Endodermal cell (in vitro differentiated cells): ENCODE measurements around the gene KCNH6. TPM values are rescaled to one million over a fixed set of nuclear protein-coding genes. Genes with fewer than 3 reads are reported as not detected.

Source experiments
- DNase-seq: peaks from one replicate; pipeline ENCODE4 v3.0.0-alpha.2; 2017
- H3K27ac ChIP-seq: 2 replicates; pipeline ENCODE4 v1.5.1; 2013; ENCODE audit warnings: mild to moderate bottlenecking, low read depth, low read length, moderate library complexity
- H3K27me3 ChIP-seq: 2 replicates; pipeline ENCODE4 v1.6.1; 2013; ENCODE audit warnings: mild to moderate bottlenecking, low read length, moderate library complexity; ENCODE audit not compliant: insufficient read depth, control insufficient read depth, poor library complexity, severe bottlenecking
- H3K36me3 ChIP-seq: 2 replicates; pipeline ENCODE4 v1.7.0; 2013; ENCODE audit warnings: mild to moderate bottlenecking, low read length, moderate library complexity; ENCODE audit not compliant: control insufficient read depth, insufficient read depth
- H3K4me1 ChIP-seq: one replicate; pipeline ENCODE4 v1.7.0; 2013; ENCODE audit warnings: low read length; ENCODE audit not compliant: control insufficient read depth, insufficient read depth
- H3K4me3 ChIP-seq: 2 replicates; pipeline ENCODE4 v1.5.1; 2013; ENCODE audit warnings: mild to moderate bottlenecking, low read length, moderate library complexity
- H3K9ac ChIP-seq: 2 replicates; pipeline ENCODE4 v1.6.1; 2013; ENCODE audit warnings: mild to moderate bottlenecking, low read length, moderate library complexity; ENCODE audit not compliant: poor library complexity, severe bottlenecking; ENCODE audit errors: extremely low read depth
- H3K9me3 ChIP-seq: 2 replicates; pipeline ENCODE4 v1.6.1; 2013; ENCODE audit warnings: mild to moderate bottlenecking, low read length, moderate library complexity; ENCODE audit not compliant: control insufficient read depth
- H3K27ac Mint-ChIP-seq: 2 replicates; pipeline ENCODE4 v1.8.0; 2020; ENCODE audit warnings: mixed read lengths
- H3K27me3 Mint-ChIP-seq: 2 replicates; pipeline ENCODE4 v1.8.0; 2021; ENCODE audit warnings: mild to moderate bottlenecking, mixed read lengths; ENCODE audit not compliant: insufficient read depth
- H3K36me3 Mint-ChIP-seq: 2 replicates; pipeline ENCODE4 v1.8.0; 2020; ENCODE audit warnings: low read depth, mixed read lengths
- H3K4me1 Mint-ChIP-seq: 2 replicates; pipeline ENCODE4 v1.8.0; 2020; ENCODE audit warnings: mixed read lengths
- H3K4me3 Mint-ChIP-seq: 2 replicates; pipeline ENCODE4 v1.8.0; 2020; ENCODE audit warnings: mild to moderate bottlenecking, moderate library complexity, mixed read lengths
- H3K9me3 Mint-ChIP-seq: 2 replicates; pipeline ENCODE4 v1.8.0; 2020; ENCODE audit warnings: mild to moderate bottlenecking, mixed read lengths
- CTCF ChIP-seq: fragments of 200-600 bp; sonication (generic); conservative IDR thresholded peaks from 2 replicates; pipeline ENCODE4 v1.5.0; 2021; ENCODE audit warnings: antibody characterized with exemption, mild to moderate bottlenecking
- WGBS, 2 experiments: methylation state at CpG; one replicate each; pipeline versions ENCODE4 v1.1.5 to v1.1.7; 2013; ENCODE audit warnings: missing lambda C conversion rate in 2 of 2, mixed read lengths in 1 of 2; ENCODE audit not compliant: insufficient coverage in 1 of 2, insufficient read length in 1 of 2; 5-methylcytosine and 5-hydroxymethylcytosine counted together
- total RNA-seq, 2 donors: library from RNA; stranded (reverse); fragmentation: NEBNext Ultra II Directional in 1 of 2; extraction: Animal tissue kit (Norgen Biotek cat#: 25700) in 1 of 2; gene quantifications; 2 replicates in 1 of 2; 3 replicates in 1 of 2; pipeline ENCODE4 v1.2.1, GENCODE V29; 2021

KCNH6 gene
- total RNA-seq, 2 donors from 2014 or later, result 0.79 to 0.95 TPM

- no peak overlapping the region for H3K4me3 ChIP-seq
- Mint-ChIP-seq H3K4me1 (no peaks in the 10 kb centered on the region), H3K4me3 (no peak overlapping the region), H3K9me3 (no peaks in the 10 kb centered on the region), H3K27ac (no peak overlapping the region), H3K27me3 (no peaks in the 10 kb centered on the region), H3K36me3 (peaks cover 72% of the 10 kb centered on the region)
- H3K9ac ChIP-seq, result no peak overlapping the region
- DNase-seq, result no peak
- peaks cover 62% of the 10 kb centered on the region for H3K36me3 ChIP-seq
- no peaks in the 10 kb centered on the region for H3K9me3 ChIP-seq
- H3K27ac ChIP-seq, result no peak overlapping the region
- H3K4me1 ChIP-seq, result no peaks in the 10 kb centered on the region
- TF ChIP-seq CTCF, result no peak
- no peaks in the 10 kb centered on the region for H3K27me3 ChIP-seq
- WGBS, 2 experiments, result 98 to 100% methylated on average over 4 to 5 of the region's 5 CpGs
Observed at GRCh38 chr17:63587770-63588169, 64.6 kb downstream of the KCNH6 start.

GRCh38 chr17:63588797-63589196, 65.6 kb downstream of the KCNH6 start:
- Mint-ChIP-seq H3K27me3 (no peaks in the 10 kb centered on the region), H3K4me3 (no peak overlapping the region), H3K36me3 (peaks cover 66% of the 10 kb centered on the region), H3K27ac (no peak overlapping the region), H3K9me3 (no peaks in the 10 kb centered on the region), H3K4me1 (no peaks in the 10 kb centered on the region)
- Histone ChIP-seq H3K4me1 (no peaks in the 10 kb centered on the region), H3K36me3 (peaks cover 53% of the 10 kb centered on the region), H3K27ac (no peak overlapping the region), H3K9ac (no peak overlapping the region), H3K9me3 (no peaks in the 10 kb centered on the region), H3K4me3 (no peak overlapping the region), H3K27me3 (no peaks in the 10 kb centered on the region)
- 96 to 99% methylated on average over 11 of the region's 11 CpGs for WGBS, 2 experiments
- no peak for DNase-seq
- no peak for TF ChIP-seq CTCF

- H3K27ac Mint-ChIP-seq, result no peak overlapping the region
- no peaks in the 10 kb centered on the region for H3K4me1 Mint-ChIP-seq
- no peaks in the 10 kb centered on the region for H3K9me3 Mint-ChIP-seq
- H3K27me3 Mint-ChIP-seq, result no peaks in the 10 kb centered on the region
- peaks cover 63% of the 10 kb centered on the region for H3K36me3 Mint-ChIP-seq
- Histone ChIP-seq H3K9me3 (no peaks in the 10 kb centered on the region), H3K36me3 (peaks cover 55% of the 10 kb centered on the region), H3K27me3 (no peaks in the 10 kb centered on the region), H3K9ac (no peak overlapping the region), H3K27ac (no peak overlapping the region), H3K4me1 (no peaks in the 10 kb centered on the region), H3K4me3 (no peak overlapping the region)
- no peak for TF ChIP-seq CTCF
- 100% methylated on average over 1 of the region's 1 CpG for WGBS, 2 experiments
- no peak for DNase-seq
- no peak overlapping the region for H3K4me3 Mint-ChIP-seq
Observed at GRCh38 chr17:63589646-63590045, 66.5 kb downstream of the KCNH6 start.
